OCI-LY1 (cell line): ENCODE results near the gene ZNF286A.

Source experiments
- EZH2 ChIP-seq: fragments of 200-600 bp; sonication (generic), shearing (Covaris generic); IDR thresholded peaks from 2 replicates; pipeline ENCODE4 v1.8.0; 2017; ENCODE audit warnings: borderline replicate concordance, mixed run types, mild to moderate bottlenecking, antibody characterized with exemption, low read length, moderate library complexity, mixed read lengths
- TF ChIP-seq, protein P1 (sequence below): fragments of 200-600 bp; sonication (generic), shearing (Covaris generic); IDR thresholded peaks from 2 replicates; pipeline ENCODE4 v1.5.1; 2017; ENCODE audit warnings: mild to moderate bottlenecking, antibody characterized with exemption, low read length, moderate library complexity, mixed read lengths

- TF ChIP-seq, protein P1, sequence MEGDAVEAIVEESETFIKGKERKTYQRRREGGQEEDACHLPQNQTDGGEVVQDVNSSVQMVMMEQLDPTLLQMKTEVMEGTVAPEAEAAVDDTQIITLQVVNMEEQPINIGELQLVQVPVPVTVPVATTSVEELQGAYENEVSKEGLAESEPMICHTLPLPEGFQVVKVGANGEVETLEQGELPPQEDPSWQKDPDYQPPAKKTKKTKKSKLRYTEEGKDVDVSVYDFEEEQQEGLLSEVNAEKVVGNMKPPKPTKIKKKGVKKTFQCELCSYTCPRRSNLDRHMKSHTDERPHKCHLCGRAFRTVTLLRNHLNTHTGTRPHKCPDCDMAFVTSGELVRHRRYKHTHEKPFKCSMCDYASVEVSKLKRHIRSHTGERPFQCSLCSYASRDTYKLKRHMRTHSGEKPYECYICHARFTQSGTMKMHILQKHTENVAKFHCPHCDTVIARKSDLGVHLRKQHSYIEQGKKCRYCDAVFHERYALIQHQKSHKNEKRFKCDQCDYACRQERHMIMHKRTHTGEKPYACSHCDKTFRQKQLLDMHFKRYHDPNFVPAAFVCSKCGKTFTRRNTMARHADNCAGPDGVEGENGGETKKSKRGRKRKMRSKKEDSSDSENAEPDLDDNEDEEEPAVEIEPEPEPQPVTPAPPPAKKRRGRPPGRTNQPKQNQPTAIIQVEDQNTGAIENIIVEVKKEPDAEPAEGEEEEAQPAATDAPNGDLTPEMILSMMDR: no peak
- no peak for TF ChIP-seq EZH2
Measured at GRCh38 chr17:15742921-15743320, 43.4 kb downstream of the ZNF286A start.
